Measurements from ENCODE around the gene RBL2.

RBL2 gene

DNA sequence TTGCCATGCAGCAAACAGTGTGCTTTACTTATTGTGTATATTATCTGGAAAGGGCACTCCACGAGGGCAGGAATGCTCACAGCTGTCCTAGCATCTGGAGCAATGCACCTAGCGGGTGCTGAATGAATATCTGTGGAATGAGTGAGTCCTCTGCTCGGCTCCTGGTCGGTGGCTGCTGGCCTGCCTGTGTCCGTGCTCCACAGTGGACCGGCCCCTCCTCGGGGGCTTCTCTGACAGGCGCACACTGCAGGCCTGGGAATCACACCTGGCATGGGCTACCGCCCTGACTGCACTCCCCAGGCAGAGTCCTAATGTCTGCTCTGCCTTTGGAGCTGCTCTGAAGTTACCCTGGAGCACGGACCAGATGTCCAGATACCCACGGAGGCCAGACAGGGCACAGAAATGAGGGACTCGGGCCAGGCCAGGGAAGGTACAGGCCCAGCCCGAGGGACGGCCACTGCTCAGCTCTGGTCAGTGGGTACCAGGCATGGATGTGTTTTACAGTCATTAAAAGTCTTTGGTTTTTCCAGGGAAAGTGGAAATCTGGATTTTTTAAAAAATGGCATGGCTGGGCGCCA is 89.8 kb downstream of the RBL2 start (continued):
- TF ChIP-seq, protein P1, sequence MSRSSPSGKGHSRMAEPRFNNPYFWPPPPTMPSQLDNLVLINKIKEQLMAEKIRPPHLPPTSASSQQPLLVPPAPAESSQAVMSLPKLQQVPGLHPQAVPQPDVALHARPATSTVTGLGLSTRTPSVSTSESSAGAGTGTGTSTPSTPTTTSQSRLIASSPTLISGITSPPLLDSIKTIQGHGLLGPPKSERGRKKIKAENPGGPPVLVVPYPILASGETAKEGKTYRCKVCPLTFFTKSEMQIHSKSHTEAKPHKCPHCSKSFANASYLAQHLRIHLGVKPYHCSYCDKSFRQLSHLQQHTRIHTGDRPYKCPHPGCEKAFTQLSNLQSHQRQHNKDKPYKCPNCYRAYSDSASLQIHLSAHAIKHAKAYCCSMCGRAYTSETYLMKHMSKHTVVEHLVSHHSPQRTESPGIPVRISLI (tag by site-specific recombination; IDR thresholded peaks at IDR 0.05), result no peak
- no peak for TF ChIP-seq ZNF114 (tag by site-specific recombination; IDR thresholded peaks at IDR 0.05)
- no peak for TF ChIP-seq ZNF792 (tag by site-specific recombination; IDR thresholded peaks at IDR 0.05)
- TF ChIP-seq ZNF426 (tag by site-specific recombination; IDR thresholded peaks at IDR 0.05), result no peak
- no peak for TF ChIP-seq ZNF514 (tag by site-specific recombination; IDR thresholded peaks at IDR 0.05)
- TF ChIP-seq, protein P2, sequence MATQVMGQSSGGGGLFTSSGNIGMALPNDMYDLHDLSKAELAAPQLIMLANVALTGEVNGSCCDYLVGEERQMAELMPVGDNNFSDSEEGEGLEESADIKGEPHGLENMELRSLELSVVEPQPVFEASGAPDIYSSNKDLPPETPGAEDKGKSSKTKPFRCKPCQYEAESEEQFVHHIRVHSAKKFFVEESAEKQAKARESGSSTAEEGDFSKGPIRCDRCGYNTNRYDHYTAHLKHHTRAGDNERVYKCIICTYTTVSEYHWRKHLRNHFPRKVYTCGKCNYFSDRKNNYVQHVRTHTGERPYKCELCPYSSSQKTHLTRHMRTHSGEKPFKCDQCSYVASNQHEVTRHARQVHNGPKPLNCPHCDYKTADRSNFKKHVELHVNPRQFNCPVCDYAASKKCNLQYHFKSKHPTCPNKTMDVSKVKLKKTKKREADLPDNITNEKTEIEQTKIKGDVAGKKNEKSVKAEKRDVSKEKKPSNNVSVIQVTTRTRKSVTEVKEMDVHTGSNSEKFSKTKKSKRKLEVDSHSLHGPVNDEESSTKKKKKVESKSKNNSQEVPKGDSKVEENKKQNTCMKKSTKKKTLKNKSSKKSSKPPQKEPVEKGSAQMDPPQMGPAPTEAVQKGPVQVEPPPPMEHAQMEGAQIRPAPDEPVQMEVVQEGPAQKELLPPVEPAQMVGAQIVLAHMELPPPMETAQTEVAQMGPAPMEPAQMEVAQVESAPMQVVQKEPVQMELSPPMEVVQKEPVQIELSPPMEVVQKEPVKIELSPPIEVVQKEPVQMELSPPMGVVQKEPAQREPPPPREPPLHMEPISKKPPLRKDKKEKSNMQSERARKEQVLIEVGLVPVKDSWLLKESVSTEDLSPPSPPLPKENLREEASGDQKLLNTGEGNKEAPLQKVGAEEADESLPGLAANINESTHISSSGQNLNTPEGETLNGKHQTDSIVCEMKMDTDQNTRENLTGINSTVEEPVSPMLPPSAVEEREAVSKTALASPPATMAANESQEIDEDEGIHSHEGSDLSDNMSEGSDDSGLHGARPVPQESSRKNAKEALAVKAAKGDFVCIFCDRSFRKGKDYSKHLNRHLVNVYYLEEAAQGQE (tag by site-specific recombination; IDR thresholded peaks at IDR 0.05), result no peak
- TF ChIP-seq ZFP41 (tag by site-specific recombination; IDR thresholded peaks at IDR 0.05; ENCODE audit: borderline replicate concordance), result no peak

DNA sequence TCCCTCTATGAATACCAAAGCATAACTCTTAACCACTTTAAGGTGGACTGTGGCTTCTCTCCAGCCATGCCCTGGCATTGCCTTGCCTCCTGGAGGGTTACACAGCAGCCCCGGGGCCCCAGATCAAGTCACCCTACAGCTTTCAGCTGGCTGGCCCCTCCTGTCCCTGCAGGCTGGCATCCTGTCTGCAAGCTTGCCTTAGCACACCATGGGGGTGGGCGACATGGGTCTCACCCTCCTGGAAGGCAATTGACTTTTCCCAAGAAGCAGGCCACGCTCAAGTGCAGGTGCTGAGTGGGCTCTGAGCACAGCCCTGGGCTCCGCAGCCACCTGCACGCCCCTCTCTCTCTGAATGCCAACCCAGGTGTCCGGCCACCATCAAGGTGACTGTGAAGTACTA is 94.5 kb downstream of the RBL2 start:
- Histone ChIP-seq H3K27ac (ENCODE audit: extremely low read depth, low read depth, low read length) (no peak overlapping the region), H3K36me3 (ENCODE audit: control insufficient read depth in 2 of 2, insufficient read depth in 1 of 2, low read length in 2 of 2) (no peaks in the 10 kb centered on the region), H3K9me3 (ENCODE audit: control insufficient read depth, insufficient read depth, low read depth, low read length) (no peaks in the 10 kb centered on the region), H3K4me1 (ENCODE audit: control insufficient read depth, insufficient read depth, low read length) (0 out of 2 replicates have a peak, but pooled peaks cover 4% of the 10 kb centered on the region), H3K4me3 (ENCODE audit: low read depth, low read length) (no peak overlapping the region)
- POLR2A ChIA-PET, result no interaction called here
- CTCF ChIA-PET, result no interaction called here
- no peak for TF ChIP-seq ZNF112 (tag by site-specific recombination; IDR thresholded peaks at IDR 0.05)
- TF ChIP-seq ZNF600 (tag by site-specific recombination; IDR thresholded peaks at IDR 0.05), result no peak
- TF ChIP-seq, protein P3, sequence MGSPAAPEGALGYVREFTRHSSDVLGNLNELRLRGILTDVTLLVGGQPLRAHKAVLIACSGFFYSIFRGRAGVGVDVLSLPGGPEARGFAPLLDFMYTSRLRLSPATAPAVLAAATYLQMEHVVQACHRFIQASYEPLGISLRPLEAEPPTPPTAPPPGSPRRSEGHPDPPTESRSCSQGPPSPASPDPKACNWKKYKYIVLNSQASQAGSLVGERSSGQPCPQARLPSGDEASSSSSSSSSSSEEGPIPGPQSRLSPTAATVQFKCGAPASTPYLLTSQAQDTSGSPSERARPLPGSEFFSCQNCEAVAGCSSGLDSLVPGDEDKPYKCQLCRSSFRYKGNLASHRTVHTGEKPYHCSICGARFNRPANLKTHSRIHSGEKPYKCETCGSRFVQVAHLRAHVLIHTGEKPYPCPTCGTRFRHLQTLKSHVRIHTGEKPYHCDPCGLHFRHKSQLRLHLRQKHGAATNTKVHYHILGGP (tag by site-specific recombination; IDR thresholded peaks at IDR 0.05), result no peak
- TF ChIP-seq ZNF558 (tag by site-specific recombination; IDR thresholded peaks at IDR 0.05), result no peak
- TF ChIP-seq ZNF223 (tag by site-specific recombination; IDR thresholded peaks at IDR 0.05), result no peak

DNA sequence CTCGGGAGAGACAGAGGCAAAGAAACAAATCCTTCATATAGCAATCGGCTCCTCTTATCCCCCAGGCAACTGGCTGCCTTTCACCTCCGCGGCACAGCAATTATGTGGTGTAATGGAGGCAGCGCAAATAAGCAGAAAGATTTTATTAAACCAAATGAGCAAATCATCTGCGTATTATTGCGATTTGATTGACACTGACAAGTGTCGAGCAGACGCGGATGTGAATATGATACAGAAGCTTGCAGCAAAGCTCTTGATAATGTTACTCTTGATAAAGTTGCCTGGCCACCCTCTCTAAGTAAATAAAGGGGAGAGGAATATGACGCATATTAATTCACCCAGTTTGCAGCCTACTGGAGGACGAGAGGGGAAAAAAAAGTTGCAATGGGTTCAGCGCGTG is 95.2 kb downstream of the RBL2 start:
- POLR2A ChIA-PET, result no interaction called here
- CTCF ChIA-PET, result interaction anchor here (0.6 kb wide), 2 partner anchors 756 to 1787 kb away, joined by 3 to 4 read pairs; no protein-coding TSS in a partner anchor
- TF ChIP-seq ZNF48 (tag by site-specific recombination; IDR thresholded peaks at IDR 0.05) (no peak), ZBTB1 (tag by site-specific recombination; IDR thresholded peaks at IDR 0.05) (no peak), KLF16 (tag by site-specific recombination; IDR thresholded peaks at IDR 0.05) (no peak), ZNF610 (tag by site-specific recombination; IDR thresholded peaks at IDR 0.05; ENCODE audit: borderline replicate concordance) (no peak), KLF10 (tag by site-specific recombination; IDR thresholded peaks at IDR 0.05) (no peak), ZNF292 (tag by site-specific recombination; IDR thresholded peaks at IDR 0.05; ENCODE audit: borderline replicate concordance, low read depth) (no peak)
- TF ChIP-seq, protein P4, sequence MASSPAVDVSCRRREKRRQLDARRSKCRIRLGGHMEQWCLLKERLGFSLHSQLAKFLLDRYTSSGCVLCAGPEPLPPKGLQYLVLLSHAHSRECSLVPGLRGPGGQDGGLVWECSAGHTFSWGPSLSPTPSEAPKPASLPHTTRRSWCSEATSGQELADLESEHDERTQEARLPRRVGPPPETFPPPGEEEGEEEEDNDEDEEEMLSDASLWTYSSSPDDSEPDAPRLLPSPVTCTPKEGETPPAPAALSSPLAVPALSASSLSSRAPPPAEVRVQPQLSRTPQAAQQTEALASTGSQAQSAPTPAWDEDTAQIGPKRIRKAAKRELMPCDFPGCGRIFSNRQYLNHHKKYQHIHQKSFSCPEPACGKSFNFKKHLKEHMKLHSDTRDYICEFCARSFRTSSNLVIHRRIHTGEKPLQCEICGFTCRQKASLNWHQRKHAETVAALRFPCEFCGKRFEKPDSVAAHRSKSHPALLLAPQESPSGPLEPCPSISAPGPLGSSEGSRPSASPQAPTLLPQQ (tag by site-specific recombination; IDR thresholded peaks at IDR 0.05), result no peak
- TF ChIP-seq, protein P5, sequence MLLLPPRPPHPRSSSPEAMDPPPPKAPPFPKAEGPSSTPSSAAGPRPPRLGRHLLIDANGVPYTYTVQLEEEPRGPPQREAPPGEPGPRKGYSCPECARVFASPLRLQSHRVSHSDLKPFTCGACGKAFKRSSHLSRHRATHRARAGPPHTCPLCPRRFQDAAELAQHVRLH (tag by site-specific recombination; IDR thresholded peaks at IDR 0.05), result no peak
- TF ChIP-seq, protein P6, sequence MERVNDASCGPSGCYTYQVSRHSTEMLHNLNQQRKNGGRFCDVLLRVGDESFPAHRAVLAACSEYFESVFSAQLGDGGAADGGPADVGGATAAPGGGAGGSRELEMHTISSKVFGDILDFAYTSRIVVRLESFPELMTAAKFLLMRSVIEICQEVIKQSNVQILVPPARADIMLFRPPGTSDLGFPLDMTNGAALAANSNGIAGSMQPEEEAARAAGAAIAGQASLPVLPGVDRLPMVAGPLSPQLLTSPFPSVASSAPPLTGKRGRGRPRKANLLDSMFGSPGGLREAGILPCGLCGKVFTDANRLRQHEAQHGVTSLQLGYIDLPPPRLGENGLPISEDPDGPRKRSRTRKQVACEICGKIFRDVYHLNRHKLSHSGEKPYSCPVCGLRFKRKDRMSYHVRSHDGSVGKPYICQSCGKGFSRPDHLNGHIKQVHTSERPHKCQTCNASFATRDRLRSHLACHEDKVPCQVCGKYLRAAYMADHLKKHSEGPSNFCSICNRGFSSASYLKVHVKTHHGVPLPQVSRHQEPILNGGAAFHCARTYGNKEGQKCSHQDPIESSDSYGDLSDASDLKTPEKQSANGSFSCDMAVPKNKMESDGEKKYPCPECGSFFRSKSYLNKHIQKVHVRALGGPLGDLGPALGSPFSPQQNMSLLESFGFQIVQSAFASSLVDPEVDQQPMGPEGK (tag by site-specific recombination; IDR thresholded peaks at IDR 0.05), result no peak
- TF ChIP-seq, protein P7, sequence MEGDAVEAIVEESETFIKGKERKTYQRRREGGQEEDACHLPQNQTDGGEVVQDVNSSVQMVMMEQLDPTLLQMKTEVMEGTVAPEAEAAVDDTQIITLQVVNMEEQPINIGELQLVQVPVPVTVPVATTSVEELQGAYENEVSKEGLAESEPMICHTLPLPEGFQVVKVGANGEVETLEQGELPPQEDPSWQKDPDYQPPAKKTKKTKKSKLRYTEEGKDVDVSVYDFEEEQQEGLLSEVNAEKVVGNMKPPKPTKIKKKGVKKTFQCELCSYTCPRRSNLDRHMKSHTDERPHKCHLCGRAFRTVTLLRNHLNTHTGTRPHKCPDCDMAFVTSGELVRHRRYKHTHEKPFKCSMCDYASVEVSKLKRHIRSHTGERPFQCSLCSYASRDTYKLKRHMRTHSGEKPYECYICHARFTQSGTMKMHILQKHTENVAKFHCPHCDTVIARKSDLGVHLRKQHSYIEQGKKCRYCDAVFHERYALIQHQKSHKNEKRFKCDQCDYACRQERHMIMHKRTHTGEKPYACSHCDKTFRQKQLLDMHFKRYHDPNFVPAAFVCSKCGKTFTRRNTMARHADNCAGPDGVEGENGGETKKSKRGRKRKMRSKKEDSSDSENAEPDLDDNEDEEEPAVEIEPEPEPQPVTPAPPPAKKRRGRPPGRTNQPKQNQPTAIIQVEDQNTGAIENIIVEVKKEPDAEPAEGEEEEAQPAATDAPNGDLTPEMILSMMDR (tag by site-specific recombination; IDR thresholded peaks at IDR 0.05), result no peak

More for the DNA sequence above, 95.2 kb downstream of the RBL2 start:
- Histone ChIP-seq H3K27ac (ENCODE audit: extremely low read depth, low read depth, low read length) (no peak overlapping the region), H3K4me3 (ENCODE audit: low read depth, low read length) (no peak overlapping the region), H3K9me3 (ENCODE audit: control insufficient read depth, insufficient read depth, low read depth, low read length) (no peaks in the 10 kb centered on the region), H3K36me3 (ENCODE audit: control insufficient read depth in 2 of 2, insufficient read depth in 1 of 2, low read length in 2 of 2) (no peaks in the 10 kb centered on the region), H3K4me1 (ENCODE audit: control insufficient read depth, insufficient read depth, low read length) (0 out of 2 replicates have a peak, but pooled peaks cover 4% of the 10 kb centered on the region)
